HG03460 (cell line): ENCODE results near the gene SIK3.

Source experiments
- ATAC-seq: cut with Tn5 transposase; IDR thresholded peaks from one replicate; pipeline ENCODE4 v1.9.1; 2021; ENCODE audit not compliant: unreplicated experiment

The SIK3 gene

DNA sequence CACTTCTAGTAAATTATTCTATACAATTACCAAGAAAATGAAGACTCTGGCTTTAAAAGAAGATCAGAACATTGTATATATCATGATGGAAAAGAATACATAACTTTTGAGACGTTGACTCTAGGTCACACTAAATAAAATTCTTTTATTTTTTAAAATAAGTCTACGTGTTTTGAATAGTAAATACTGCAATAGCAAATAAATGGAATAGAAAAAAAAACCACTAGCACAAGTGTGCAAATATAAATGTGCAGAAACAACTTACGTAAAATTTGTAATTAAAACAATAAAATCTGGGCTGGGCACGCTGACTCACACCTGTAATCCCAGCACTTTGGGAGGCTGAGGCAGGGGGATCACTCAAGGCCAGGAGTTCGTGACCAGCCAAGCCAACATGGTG lies 17.9 kb downstream of the SIK3 start:
- no peak for ATAC-seq

DNA sequence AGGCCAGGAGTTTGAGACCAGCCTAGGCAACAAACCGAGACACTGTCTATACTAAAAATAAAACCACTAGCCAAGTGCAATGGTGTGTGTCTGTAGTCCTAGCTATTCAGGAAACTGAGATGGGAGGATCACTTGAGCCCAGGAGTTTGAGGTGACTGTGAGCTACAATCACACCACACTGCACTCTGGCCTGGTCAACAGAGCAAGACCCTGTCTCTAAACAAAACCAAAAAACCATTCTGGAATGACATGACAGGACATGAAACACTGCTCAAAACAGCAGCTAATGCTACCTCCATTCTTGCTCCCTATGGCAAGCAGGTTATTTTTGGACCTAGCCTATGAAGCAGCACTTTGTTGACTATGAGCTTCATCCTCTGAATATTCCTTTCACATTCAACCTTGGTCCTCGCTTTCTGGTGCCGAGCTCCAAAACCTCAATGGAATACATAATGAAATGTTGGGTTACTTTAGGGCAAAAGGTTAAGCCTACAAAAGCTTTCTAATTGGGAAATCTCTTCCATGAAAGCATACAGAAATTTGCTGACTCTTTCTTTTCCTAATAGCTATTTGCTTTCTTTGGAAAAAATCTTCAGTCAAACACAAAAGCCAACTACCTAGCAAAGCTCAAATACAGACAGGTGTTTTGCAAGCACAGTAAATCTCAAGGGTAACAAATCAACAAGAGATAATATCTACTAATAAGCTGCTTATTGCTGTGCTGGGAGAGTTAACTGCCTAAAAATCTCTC lies 21.1 kb downstream of the SIK3 start:
- no peak for ATAC-seq

DNA sequence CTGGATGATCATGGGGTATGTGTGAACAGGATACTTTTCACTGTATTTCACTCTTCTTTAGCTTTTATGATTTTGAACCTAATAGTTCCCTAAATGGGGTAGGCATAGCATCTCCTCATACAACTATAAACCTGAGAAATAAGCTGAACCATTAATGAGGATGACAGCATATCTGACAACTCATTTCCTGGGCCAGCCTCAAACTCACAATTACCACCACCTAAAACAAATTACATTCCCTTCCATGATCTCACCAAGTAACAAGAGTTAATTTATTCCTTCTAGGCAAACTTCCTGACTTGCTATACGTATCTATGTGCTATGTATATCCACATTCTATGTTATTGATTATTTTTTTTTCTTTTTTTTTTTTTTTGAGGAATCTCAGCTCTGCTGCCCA lies 23.0 kb downstream of the SIK3 start:
- no peak for ATAC-seq

DNA sequence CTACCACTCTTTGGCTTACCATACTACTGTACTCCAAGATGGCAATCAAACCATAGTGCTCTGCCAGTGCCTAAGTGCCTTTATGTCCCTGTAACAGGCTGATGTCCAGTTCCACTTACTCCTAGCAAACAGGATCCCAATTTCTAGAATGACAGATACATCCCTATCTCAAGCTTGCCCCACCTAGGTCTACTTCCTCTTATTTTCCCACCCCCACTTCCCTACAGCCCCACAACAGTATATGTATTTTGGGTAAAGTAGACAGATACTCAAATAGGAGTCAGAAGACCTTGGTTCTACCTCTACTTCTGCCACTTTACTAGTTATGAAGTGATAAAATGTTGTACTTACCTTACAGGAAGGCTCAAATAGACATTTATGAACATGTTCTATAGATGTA lies 24.1 kb downstream of the SIK3 start:
- ATAC-seq = no peak

DNA sequence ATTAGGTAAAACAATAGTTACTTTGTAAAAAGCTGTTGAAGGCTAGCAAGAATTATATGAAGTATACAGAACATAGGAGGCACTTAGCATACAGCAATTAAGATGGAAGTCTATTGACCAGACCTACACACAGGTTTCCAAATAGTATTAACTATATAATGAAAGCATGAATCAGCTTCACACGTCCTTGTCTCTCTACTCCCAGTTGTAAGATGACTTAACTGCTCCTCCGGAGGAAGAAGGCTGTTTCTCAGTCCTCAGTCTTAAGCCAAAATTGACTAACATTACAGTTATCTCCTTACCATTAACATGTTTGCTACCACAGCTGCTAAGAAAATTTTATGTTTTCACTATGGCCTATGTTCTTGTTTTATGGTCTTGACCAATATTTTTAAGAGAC lies 24.7 kb downstream of the SIK3 start:
- no peak for ATAC-seq

DNA sequence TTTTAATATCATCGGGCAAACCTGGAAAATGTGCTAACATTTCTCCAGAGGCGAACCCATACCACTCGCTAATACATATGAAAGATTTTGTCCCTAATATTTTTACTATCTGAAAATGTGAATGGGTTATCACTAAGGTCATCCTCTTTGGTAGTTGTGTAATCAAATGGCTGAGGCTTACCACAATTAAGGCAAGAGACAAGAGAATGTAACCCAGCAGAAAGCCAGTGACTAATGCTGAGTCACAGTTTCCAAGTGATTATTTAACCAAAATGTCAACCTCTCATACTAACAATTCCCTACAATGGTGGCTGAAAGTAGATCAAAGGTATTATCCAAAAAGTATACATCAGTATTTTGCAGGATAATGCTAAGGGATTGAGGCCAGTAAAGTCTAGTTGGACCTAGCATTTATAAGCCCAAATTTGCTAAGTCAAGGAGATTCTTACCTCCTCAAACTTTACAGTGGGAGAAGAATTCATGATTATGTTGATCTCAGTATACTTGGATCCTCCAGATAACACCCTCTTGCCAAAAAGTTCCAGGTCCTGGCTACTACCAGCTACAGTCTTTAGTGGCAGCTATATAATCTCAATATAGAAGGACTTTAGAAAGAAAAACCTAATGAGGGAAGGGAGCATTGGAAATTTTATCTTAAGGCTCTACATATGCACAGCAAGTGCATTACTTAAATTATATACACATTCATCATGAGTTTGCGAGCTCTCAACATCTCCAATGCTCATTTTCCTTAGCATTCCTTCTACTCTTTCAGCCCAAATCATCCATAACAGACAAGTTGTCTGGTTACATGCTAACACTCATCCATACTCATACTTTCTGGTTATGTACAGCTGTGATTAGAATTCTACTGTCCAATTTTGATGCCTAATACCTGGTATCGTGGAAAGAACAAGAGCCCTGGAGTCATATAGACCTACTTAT lies 25.4 kb downstream of the SIK3 start:
- no peak for ATAC-seq

- no peak for ATAC-seq
These were observed 26.9 kb downstream of the SIK3 start for GRCh38 chr11:117071344-117071787.

DNA sequence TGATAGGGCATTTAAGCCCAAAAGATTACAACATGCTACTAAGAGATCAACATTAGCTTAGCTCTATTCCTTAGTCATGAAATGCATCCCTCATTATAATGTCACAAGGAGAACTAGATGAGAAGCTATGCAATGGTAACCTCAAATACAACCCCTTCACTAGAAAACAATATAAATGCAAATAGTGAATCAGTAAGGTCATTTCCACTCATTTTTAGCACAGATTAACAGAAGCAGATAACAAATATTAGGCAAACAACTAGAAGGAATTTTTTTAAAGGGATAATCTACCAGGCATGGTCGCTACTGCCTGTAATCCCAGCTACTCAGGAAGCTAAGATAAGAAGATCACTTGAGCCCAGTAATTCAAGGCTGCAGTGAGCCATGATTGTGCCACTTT lies 28.2 kb downstream of the SIK3 start:
- ATAC-seq = no peak

DNA sequence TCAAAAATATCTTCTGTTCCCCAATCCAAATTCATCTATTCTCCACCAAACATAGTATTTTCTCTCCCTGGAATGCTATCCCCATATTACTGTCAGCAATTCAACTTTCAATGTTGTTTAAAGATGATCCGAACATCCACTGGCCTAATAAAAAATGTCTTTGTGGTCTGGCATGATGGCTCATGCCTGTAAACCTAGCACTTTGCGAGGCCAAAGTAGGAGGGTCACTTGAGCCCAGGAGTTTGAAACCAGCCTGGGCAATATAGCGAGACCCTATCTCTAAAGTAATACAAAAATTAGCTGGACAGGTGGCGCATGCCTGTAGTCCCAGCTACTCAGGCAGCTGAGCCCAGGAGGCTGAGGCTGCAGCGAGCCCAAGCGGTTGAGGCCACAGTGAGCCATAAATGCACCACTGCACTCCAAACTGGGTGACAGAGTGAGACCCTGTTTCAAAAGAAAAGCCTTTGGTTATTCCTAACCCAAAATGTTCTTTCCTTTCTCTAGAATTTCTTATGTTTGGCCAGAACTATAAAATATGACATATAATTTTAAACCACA lies 29.8 kb downstream of the SIK3 start:
- no peak for ATAC-seq

DNA sequence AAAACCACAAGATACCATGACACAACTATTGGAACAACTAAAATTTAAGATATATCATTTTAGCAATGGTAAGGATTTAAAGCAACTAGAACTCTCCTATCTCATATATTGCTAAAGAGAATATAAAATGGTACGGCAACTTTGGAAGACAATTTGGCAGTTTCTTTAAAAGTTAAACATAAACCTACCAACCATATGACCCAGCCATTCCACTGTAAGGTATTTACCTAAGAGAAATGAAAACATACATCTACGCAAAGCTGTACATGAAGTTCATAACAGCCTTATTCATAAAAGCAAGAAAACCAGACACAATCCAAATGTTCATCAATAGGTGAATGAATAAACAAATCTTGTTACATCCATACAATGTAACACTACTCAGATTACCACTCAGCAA lies 31.3 kb downstream of the SIK3 start:
- no peak for ATAC-seq

GRCh38 chr11:117064275-117064674 lies 34.0 kb downstream of the SIK3 start:
- no peak for ATAC-seq

DNA sequence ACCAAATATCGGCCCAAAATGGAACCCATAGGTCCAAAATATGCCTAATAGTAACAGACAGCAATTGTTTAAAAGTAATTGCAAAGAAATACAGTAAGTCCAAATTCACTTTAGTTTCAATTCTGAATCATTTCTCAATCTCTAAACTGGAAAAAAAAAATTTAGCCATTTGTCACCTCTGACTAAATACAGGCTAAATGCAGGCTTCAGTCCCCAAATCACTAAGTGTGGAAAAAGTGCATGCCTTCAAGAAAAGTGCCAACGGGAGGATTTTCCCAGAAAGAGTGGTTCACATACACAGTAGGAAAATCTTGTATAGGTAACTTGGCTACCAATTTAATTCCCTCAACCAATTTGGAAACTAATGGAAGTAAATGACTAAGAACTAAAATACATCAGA lies 35.7 kb downstream of the SIK3 start:
- ATAC-seq = no peak

GRCh38 chr11:117061256-117061655 lies 37.0 kb downstream of the SIK3 start:
- no peak for ATAC-seq

GRCh38 chr11:117059611-117060148 lies 38.5 kb downstream of the SIK3 start:
- ATAC-seq = no peak

DNA sequence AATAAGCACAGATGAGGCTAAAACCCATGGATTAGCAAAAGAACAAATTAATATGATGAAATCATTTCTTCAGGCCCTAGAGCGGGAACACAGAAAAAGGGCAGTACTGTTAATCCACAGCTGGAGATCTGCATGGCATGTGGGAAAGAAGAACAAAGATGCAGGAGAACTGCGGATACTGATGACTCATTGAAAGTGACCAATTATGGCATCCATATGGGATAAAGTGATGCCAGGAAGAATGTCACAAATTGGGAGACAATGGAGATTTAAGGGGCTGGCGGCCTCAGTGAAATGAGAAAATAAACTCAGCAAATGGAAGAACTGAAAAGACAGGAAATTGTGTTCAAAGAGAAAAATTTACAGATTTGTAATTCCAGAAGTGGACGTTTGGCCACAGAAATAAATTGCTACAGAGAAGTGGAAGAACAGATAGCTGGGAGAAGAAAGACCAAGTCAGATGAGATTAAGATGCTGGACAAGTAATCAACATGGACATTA lies 39.4 kb downstream of the SIK3 start:
- no peak for ATAC-seq

DNA sequence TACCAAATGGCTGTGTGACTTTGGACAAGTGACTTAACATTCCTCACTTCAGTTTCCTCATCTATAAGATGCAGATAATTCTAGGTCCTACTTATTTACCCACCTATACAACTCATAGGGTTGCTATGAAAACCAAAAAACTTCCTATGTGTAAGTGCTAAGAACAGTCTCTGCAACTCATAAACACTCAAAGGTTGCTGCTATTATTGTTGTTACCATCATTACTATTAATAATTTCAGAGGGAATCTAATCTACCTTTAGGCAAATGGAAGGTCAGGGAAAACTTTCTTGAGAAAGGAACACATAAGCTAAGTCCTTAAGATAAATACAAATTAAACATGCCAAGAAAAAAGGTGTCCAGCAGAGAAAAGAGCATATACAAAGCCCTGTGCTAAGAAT lies 40.5 kb downstream of the SIK3 start:
- ATAC-seq = no peak

DNA sequence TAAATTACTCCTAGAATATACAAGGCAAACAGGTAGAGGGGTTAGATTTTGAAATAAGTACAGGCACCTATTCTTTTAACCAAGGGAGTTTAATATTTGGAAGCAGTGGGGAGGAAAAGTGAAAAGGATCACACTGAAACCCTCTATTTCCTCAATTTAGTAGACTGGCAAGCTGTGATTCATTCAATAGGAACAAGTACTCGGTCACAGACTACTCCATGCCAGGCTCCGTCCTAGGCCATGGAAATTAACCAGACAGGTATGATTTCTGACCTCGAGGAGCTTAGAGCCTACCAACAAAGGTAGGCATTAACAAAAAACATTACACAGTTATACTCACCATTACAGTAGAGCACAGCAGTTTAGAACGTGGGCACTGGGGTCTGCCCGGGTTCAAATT lies 40.9 kb downstream of the SIK3 start:
- ATAC-seq = no peak

- ATAC-seq = no peak
These were observed 42.8 kb downstream of the SIK3 start for GRCh38 chr11:117055469-117055868.

DNA sequence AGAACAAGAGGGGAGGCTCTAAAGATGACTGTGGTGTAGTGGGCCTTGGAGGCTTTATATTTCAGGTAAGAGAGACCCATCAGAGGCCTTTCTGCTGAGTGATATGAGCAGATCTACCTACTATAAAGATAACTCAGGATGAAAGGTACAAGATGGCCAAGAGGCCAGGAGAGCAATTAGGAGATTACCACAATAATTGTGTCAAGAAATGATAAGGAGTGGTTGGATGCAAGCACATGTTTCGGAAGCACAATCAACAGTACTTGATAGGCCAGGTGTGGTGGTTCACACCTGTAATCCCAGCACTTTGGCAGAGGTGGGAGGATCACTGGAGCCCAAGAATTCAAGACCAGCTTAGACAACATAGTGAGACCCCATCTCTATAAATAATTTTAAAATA lies 43.8 kb downstream of the SIK3 start:
- no peak for ATAC-seq

DNA sequence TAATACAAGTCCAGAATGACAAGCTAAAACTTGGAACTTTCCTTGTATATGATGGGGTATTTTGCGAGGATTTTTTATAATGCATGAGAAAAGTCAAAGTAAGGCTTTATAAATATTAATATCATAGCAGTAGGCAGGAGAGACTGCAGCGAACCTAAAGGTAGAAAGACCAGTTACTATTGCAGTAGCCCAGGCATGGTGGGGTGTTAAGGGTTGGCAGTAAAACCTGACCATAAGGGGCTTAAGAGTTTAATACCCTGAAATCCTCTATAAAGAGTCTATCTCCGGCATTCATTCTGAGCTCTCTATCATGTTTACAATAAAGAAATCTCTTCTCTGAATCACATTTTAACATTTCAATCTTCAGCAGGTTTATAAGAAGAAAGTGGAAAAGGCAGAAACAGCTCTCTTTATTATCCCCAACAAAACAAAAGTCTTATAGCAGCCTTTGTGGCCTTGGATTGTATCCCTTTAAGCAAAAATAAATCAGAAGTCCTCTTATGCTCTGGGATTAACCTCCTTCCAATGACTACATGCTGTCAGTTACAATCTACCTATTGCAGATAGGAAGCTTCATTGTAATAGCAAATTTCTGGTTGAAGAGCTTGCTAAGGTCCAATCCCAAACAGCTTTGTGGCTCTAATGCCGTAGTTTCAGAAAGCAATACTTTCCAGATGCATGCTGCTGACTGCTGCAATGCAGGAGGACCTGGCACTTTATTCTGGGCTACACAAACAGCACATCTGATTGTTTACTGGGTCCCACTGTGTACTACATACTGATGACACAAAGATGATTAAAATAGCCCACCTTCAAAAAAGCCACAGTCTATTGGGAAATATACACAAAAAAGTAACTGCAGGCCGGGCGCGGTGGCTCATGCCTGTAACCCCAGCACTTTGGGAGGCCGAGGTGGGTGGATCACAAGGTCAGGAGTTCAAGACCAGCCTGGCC lies 45.8 kb downstream of the SIK3 start:
- ATAC-seq = no peak
